GM19238 (cell line): ENCODE results near the gene ATP5PD.
A peak's percentile ranks its signal among the peaks of the same experiment; 100 is the strongest.
"Not testable (repeated sequence)": the region's sequence is repeated elsewhere in the genome, so short reads cannot be mapped to it uniquely, and the experiment has no call there.

Source experiments
- DNase-seq: peaks from one replicate; pipeline ENCODE4 v3.0.0; 2011; ENCODE audit warnings: low spot score; ENCODE audit not compliant: insufficient read length

ATP5PD gene

GRCh38 chr17:75024686-75025397 is 21.9 kb downstream of the ATP5PD start:
- no peak for DNase-seq

GRCh38 chr17:75020331-75021110 is 26.2 kb downstream of the ATP5PD start:
- no peak for DNase-seq

GRCh38 chr17:75019710-75020109 is 27.1 kb downstream of the ATP5PD start:
- no peak for DNase-seq

GRCh38 chr17:75019146-75019545 is 27.6 kb downstream of the ATP5PD start:
- no peak for DNase-seq

GRCh38 chr17:75013092-75013559 is 33.6 kb downstream of the ATP5PD start:
- DNase-seq = no peak

GRCh38 chr17:75012346-75013091 is 34.2 kb downstream of the ATP5PD start, which contains the start of gene MRPL58:
Gene MRPL58 (plus strand): TSS chr17:75012670. CDS start chr17:75012687, 17 bp downstream.
- DNase-seq = peak; percentile 94

GRCh38 chr17:75012096-75012345 is 34.7 kb downstream of the ATP5PD start:
- no peak for DNase-seq

- no peak for DNase-seq
Measured at GRCh38 chr17:75011401-75012095, 35.2 kb downstream of the ATP5PD start.

GRCh38 chr17:75010683-75011400 is 35.9 kb downstream of the ATP5PD start:
- DNase-seq = no peak

GRCh38 chr17:75009139-75009724 is 37.5 kb downstream of the ATP5PD start:
- no peak for DNase-seq

- DNase-seq = no peak
Measured at GRCh38 chr17:75008373-75008772, 38.4 kb downstream of the ATP5PD start.

- DNase-seq = no peak
Measured at GRCh38 chr17:75006653-75007052, 40.1 kb downstream of the ATP5PD start.

- DNase-seq = not testable (repeated sequence)
Measured at GRCh38 chr17:75006084-75006483, 40.7 kb downstream of the ATP5PD start.

GRCh38 chr17:75005291-75005690 is 41.5 kb downstream of the ATP5PD start:
- DNase-seq = no peak

GRCh38 chr17:75004371-75004770 is 42.4 kb downstream of the ATP5PD start:
- no peak for DNase-seq

GRCh38 chr17:75003957-75004355 is 42.8 kb downstream of the ATP5PD start:
- DNase-seq = no peak

GRCh38 chr17:75003070-75003956 is 43.5 kb downstream of the ATP5PD start:
- DNase-seq = no peak

GRCh38 chr17:75001915-75002843 is 44.6 kb downstream of the ATP5PD start:
- DNase-seq = no peak
